GM20000 (cell line): Measurements from ENCODE around the gene CRYZ.
A peak's percentile ranks its signal among the peaks of the same experiment; 100 is the strongest.

Experiments used
- DNase-seq: peaks from one replicate; pipeline ENCODE4 v3.0.0; 2012; ENCODE audit warnings: low spot score
- TF ChIP-seq, protein P1 (sequence below): IDR thresholded peaks from 2 replicates; pipeline ENCODE4 v1.5.1; 2012; ENCODE audit warnings: mild to moderate bottlenecking, control low read depth; ENCODE audit errors: extremely low read depth, missing control alignments

Gene CRYZ

DNA sequence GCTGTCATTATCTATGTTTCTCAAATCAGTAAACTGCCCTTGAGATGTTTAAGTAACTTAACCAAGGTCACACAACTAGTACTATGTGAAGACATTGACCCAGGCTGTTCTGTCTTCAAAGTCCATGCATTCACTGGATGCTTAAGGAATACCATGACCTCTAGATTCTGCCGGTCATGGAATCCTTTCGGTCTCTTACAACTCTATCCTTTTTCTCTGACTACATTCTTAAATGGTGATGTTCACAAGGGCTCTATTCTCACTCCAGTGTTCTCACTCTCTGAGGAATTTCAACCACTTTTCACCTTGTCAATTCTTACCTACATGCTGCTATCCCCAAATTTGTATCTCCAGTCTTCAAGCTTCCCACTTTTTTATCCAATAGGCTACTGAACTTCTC, 15.2 kb downstream of the CRYZ start:
- TF ChIP-seq, protein P1, sequence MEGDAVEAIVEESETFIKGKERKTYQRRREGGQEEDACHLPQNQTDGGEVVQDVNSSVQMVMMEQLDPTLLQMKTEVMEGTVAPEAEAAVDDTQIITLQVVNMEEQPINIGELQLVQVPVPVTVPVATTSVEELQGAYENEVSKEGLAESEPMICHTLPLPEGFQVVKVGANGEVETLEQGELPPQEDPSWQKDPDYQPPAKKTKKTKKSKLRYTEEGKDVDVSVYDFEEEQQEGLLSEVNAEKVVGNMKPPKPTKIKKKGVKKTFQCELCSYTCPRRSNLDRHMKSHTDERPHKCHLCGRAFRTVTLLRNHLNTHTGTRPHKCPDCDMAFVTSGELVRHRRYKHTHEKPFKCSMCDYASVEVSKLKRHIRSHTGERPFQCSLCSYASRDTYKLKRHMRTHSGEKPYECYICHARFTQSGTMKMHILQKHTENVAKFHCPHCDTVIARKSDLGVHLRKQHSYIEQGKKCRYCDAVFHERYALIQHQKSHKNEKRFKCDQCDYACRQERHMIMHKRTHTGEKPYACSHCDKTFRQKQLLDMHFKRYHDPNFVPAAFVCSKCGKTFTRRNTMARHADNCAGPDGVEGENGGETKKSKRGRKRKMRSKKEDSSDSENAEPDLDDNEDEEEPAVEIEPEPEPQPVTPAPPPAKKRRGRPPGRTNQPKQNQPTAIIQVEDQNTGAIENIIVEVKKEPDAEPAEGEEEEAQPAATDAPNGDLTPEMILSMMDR: no peak
- no peak for DNase-seq

DNA sequence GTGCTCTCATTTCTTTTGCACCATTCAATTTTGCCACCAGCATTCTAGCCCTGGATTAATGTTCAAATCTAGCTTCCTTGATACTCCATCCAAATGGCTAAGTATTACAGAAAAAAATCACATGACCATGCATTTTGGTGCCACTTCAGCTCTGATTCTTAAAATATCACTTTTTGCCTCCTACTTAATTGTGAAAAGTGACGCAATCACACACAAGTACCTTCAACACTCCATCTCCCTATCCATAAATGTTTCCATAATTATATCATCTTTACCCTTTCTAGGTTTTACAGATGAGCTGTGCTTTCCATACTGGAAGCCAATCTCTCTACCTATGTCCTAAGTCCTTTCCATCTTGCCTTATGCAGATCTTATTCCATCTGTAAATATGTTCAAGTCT, 16.0 kb downstream of the CRYZ start:
- TF ChIP-seq, protein P1: no peak
- no peak for DNase-seq

DNA sequence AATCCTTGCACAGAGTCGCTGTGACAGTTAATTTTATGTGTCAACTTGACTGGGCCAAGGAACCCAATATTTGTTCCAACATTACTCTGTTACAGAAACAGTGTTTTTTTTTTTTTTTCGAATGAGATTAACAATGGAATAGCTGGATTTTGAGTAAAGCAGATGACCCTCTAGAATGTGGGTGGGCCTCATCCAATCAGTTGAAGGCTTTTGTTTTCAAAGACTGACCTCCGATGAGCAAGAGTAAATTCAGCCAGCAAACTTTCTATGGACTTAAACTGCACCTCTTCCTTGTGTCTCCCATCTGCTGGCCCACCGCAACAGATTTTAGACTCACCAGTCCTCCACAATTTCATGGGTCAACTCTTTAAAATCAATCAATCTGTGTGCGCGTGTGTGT, 17.0 kb downstream of the CRYZ start:
- no peak for DNase-seq
- TF ChIP-seq, protein P1: no peak

DNA sequence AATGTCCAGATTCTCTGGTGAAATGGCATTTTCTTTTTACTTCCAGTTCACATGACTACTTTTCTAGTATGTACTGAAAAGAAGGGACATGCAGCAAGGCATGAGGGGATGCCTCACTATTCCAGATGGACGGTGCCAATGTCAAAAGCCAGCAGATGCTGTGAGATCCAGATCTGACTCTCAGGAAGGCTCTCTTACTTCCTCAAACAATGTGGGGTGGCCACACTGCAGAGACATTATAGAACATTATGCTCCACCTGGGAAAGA, 17.7 kb downstream of the CRYZ start:
- TF ChIP-seq, protein P1: no peak
- DNase-seq: no peak

DNA sequence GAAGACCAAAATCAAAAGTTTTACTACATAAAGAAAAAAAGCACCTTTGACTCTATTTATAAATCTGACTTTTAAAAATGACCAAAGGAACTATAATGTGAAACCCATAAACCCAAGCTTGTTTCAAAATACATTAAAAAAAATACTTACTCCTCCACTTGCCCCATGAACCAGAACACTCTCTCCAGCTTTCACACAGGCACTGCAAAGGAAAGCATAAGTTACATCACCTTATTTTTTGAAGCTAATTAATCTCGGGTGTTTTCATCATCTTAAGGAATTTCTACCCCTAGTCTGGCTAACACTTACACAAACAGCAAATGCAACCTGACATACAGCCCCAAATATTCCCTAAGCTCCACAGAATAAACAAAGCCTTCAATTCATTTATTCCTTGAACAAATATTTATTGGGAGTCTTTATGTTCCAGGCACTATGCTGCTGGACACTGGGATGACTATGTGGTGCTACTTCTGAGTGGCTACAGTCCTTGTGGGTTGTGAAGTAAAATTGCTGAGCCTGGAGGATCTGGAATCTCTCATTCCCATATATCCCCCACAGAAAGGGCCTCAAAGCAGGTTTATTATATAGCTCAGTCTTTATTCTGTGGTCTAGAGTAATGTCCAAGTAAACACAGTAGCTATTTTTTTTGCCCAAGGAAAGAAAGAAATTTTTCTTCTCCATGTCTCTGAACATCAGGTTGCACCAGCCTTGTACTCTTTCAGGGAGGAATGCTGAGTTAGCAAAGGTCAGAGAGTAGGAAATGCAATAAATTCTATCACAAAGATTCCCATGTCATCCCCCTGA, 18.2 kb downstream of the CRYZ start:
- DNase-seq: peak; percentile 29
- TF ChIP-seq, protein P1: no peak

DNA sequence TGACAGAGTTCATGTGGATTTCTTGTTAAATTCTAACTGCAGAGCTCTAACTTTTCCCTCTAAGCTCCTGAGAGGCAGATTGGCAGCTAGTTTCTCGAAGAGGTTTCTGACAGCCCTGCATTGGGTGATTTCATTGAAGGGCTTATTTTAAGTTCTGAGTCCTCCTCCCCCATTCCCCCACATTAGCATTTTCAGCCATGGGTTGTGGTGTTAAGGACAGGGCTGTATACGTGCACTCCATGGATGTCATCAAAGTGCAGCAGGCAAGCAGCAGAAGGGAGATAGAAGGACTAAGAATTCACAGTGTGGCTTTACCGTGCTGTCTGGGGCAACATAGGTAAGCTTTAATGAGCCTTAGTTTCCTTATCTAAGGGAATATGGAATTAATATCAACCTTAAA, 19.0 kb downstream of the CRYZ start:
- TF ChIP-seq, protein P1: no peak

DNA sequence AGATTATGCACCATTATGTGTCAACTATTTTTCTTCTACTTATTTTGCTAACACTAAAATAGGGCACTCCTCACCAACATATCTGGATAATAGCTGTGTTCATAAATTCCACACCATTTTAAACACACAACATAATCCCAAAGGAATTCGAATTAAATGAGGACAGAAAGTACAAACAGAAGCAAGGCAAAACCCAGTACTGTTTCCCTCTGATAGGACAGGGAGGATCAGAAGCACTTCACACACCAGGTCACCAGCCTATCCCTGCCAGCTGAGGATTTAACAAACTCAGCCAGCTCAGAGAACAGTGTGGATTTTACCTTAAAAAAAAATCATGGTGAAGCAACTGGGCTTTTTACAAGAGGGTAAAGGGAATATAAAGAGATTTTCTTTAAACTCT, 20.0 kb downstream of the CRYZ start:
- TF ChIP-seq, protein P1: no peak
- no peak for DNase-seq

More for the DNA sequence above, 19.0 kb downstream of the CRYZ start:
- DNase-seq: no peak
